Measurements from ENCODE around the gene AADAC. TPM values are rescaled to one million over a fixed set of nuclear protein-coding genes. Genes with fewer than 3 reads are reported as not detected.

Gene AADAC
- total RNA-seq = not detected

GRCh38 chr3:151813799-151814198, at the start of gene AADAC:
AADAC (plus strand) TSS chr3:151814116; CDS start chr3:151814163, 47 bp downstream.

GRCh38 chr3:151873398-151873797, 59.5 kb downstream of the AADAC start, which contains the start of gene SUCNR1:
SUCNR1 (plus strand) TSS chr3:151873643; CDS start chr3:151879893, 6,250 bp downstream.

Other genes starting within 250 kb of the AADAC start
- 1.3 TPM for gene AADACL2, start 80.2 kb upstream of the AADAC start, total RNA-seq
- gene SUCNR1, start 59.5 kb downstream of the AADAC start, total RNA-seq = not detected